B cell (primary cell): ENCODE results near the gene AGTRAP. TPM values are rescaled to one million over a fixed set of nuclear protein-coding genes. Genes with fewer than 3 reads are reported as not detected.
A peak's percentile ranks its signal among the peaks of the same experiment; 100 is the strongest.

ENCODE experiments used
- ATAC-seq: fragments of 200-7000 bp; cut with Tn5 transposase; one replicate; pipeline ENCODE4 v1.10.0; 2021; ENCODE audit warnings: low read depth, mild to moderate bottlenecking, moderate number of reproducible peaks, moderate library complexity
- CTCF ChIA-PET: fragments of 350-600 bp; sonication (Branson Sonifier 250); formaldehyde crosslinking; loops from one replicate; lab custom pipeline; 2021; ENCODE audit warnings: antibody characterized with exemption, inconsistent platforms; lab: Charles Lee
- POLR2A ChIA-PET: fragments of 350-600 bp; sonication (Branson Sonifier 250); formaldehyde crosslinking; loops from one replicate; lab custom pipeline; 2021; ENCODE audit warnings: antibody characterized with exemption; lab: Charles Lee
- DNase-seq: peaks from one replicate; pipeline ENCODE4 v3.0.0; 2013
- H2AFZ ChIP-seq: 2 replicates; pipeline ENCODE4 v1.6.1; 2012; ENCODE audit warnings: mild to moderate bottlenecking, low read depth, low read length; ENCODE audit not compliant: insufficient read depth, poor library complexity, severe bottlenecking
- H3K27ac ChIP-seq, 2 donors: 1 replicate in 1 of 2; 2 replicates in 1 of 2; pipeline ENCODE4 v1.5.1; 2012 to 2013; ENCODE audit warnings: low read length in 2 of 2, mild to moderate bottlenecking in 2 of 2, moderate library complexity in 1 of 2
- H3K27me3 ChIP-seq, 4 experiments: fragments of 200-600 bp in 1 of 4; sonication (generic) in 1 of 4; replicated peaks in 1 of 4; 1 replicate in 2 of 4; 2 replicates in 2 of 4; pipeline versions ENCODE4 v1.6.1 to v1.7.0; 2013 to 2016; ENCODE audit warnings: low read length in 3 of 4, mild to moderate bottlenecking in 2 of 4, mixed read lengths in 1 of 4, moderate library complexity in 1 of 4; ENCODE audit not compliant: insufficient read depth in 4 of 4, control insufficient read depth in 3 of 4; ENCODE audit errors: control extremely low read depth in 1 of 4
- H3K36me3 ChIP-seq, 2 experiments: replicated peaks in 1 of 2; 1 replicate in 1 of 2; 2 replicates in 1 of 2; pipeline versions ENCODE4 v1.6.1 to v1.7.1; 2013; ENCODE audit warnings: low read length in 1 of 2; ENCODE audit not compliant: insufficient read depth in 2 of 2, control insufficient read depth in 1 of 2; ENCODE audit errors: control extremely low read depth in 1 of 2, extremely low read depth in 1 of 2
- H3K4me1 ChIP-seq, 2 donors: fragments of 200-600 bp in 1 of 2; sonication (generic) in 1 of 2; 1 replicate in 1 of 2; 2 replicates in 1 of 2; pipeline versions ENCODE4 v1.5.1 to v1.6.1; 2013 to 2017; ENCODE audit warnings: low read length in 2 of 2; ENCODE audit not compliant: control insufficient read depth in 2 of 2, insufficient read depth in 2 of 2
- H3K4me2 ChIP-seq: replicated peaks from 2 replicates; pipeline ENCODE3; 2012; ENCODE audit warnings: mild to moderate bottlenecking, low read depth, low read length; ENCODE audit not compliant: poor library complexity, severe bottlenecking
- H3K4me3 ChIP-seq, 5 experiments: fragments of 200-600 bp in 1 of 5; sonication (generic) in 1 of 5; 1 replicate in 3 of 5; 2 replicates in 2 of 5; pipeline versions ENCODE4 v1.5.1 to v1.7.0; 2011 to 2016; ENCODE audit warnings: low read length in 4 of 5, mild to moderate bottlenecking in 4 of 5, low read depth in 2 of 5, control low read depth in 1 of 5, moderate library complexity in 1 of 5; ENCODE audit not compliant: insufficient read depth in 1 of 5; ENCODE audit errors: control extremely low read depth in 1 of 5, extremely low read depth in 1 of 5
- H3K79me2 ChIP-seq: fragments of 200-600 bp; sonication (generic); one replicate; pipeline ENCODE4 v1.6.0; 2016; ENCODE audit warnings: low read length; ENCODE audit not compliant: control insufficient read depth, insufficient read depth
- H3K9ac ChIP-seq: fragments of 200-600 bp; sonication (generic); 2 replicates; pipeline ENCODE4 v1.6.1; 2017; ENCODE audit warnings: mild to moderate bottlenecking, low read length, moderate library complexity
- H3K9me3 ChIP-seq, 3 donors: one replicate each; pipeline versions ENCODE4 v1.6.1 to v1.7.1; 2013; ENCODE audit warnings: low read length in 2 of 3; ENCODE audit not compliant: control insufficient read depth in 2 of 3, insufficient read depth in 1 of 3; ENCODE audit errors: control extremely low read depth in 1 of 3
- H4K20me1 ChIP-seq: 2 replicates; pipeline ENCODE4 v1.6.0; 2012; ENCODE audit warnings: mild to moderate bottlenecking, low read length; ENCODE audit not compliant: insufficient read depth, control insufficient read depth, poor library complexity, severe bottlenecking
- H3K27ac Mint-ChIP-seq: one replicate; pipeline ENCODE4 v1.8.0; 2021; ENCODE audit warnings: mixed read lengths
- H3K27me3 Mint-ChIP-seq: one replicate; pipeline ENCODE4 v1.8.0; 2021; ENCODE audit warnings: mixed read lengths
- H3K4me1 Mint-ChIP-seq: one replicate; pipeline ENCODE4 v1.8.0; 2021; ENCODE audit warnings: mixed read lengths
- H3K4me3 Mint-ChIP-seq: one replicate; pipeline ENCODE4 v1.8.0; 2021; ENCODE audit warnings: mixed read lengths
- H3K9me3 Mint-ChIP-seq: one replicate; pipeline ENCODE4 v1.8.0; 2022; ENCODE audit warnings: mixed read lengths; ENCODE audit not compliant: insufficient read depth
- EZH2 ChIP-seq: IDR thresholded peaks from 2 replicates; pipeline ENCODE4 v1.6.1; 2012; ENCODE audit warnings: borderline replicate concordance, low read depth, mild to moderate bottlenecking, moderate library complexity, low read length; ENCODE audit not compliant: insufficient read depth, poor library complexity, severe bottlenecking
- WGBS: methylation state at CpG from one replicate; pipeline ENCODE4 v1.1.5; 2013; ENCODE audit warnings: missing lambda C conversion rate; ENCODE audit not compliant: insufficient coverage; 5-methylcytosine and 5-hydroxymethylcytosine counted together
- intact Hi-C: fragments of 100-400 bp; cut with micrococcal nuclease; formaldehyde crosslinking; loops from one replicate; pipeline ENCODE4 v1.10.0; 2022
- polyA plus RNA-seq: library from polyadenylated mRNA; depleted of rRNA; stranded (reverse); fragments of >200 nt; gene quantifications from 2 replicates; pipeline ENCODE4 v1.2.3, GENCODE V29; 2012
- total RNA-seq, 2 donors: library from RNA; stranded (reverse); fragments of 120-200 nt in 1 of 2; gene quantifications; 1 replicate in 1 of 2; 2 replicates in 1 of 2; pipeline versions ENCODE4 v1.2.3 to v1.2.4, GENCODE V29; 2013 to 2022
- TF ChIP-seq, protein P1 (sequence below): fragments of 200-600 bp; IDR thresholded peaks from one replicate; pipeline ENCODE4 v1.8.0; 2022; ENCODE audit warnings: antibody characterized with exemption, mild to moderate bottlenecking

AGTRAP gene
- total and polyA plus RNA-seq, 2 donors (not counting 1 experiment from before 2014, with no cell fraction given): 18.3 to 44.9 TPM

DNA sequence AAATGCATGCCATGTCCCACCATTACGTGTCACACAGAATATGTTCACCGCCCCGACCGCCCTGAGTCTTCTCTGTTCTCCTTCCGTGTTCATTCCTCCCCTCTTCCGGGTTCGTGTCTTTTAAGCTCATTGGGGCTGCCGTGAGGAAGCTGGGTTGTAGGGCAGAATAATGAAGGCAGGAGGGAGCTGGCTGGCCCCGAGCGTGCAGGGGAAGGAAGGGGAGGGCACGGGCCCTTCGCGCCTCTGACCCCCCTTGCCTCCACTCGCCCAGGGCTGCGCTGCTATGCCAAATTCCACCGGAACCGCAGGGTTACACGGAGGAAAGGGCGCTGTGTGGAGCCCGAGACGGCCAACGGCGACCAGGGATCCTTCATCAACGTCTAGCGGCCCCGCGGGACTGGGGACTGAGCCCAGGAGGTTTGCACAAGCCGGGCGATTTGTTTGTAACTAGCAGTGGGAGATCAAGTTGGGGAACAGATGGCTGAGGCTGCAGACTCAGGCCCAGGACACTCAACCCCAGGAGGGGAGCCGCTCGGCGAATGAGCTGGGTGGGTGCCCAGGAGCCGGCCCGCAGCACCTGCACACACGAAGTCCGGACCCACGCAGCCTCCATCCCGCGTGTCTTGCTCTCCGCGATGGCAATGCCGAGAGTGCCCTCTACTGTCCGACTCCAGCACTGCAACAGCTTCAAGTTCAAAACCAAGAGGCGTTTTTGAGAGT lies 16.5 kb upstream of the AGTRAP start:
- ATAC-seq (peak; percentile 88), DNase-seq (peak; percentile 91)
- POLR2A ChIA-PET: interaction anchor here (0.5 to 2.6 kb wide), 14 partner anchors 9 to 619 kb away, joined by 3 to 27 read pairs (median 6); partner anchors contain the start of genes AGTRAP, FBXO2, FBXO44 and FBXO6
- Histone ChIP-seq H3K27me3 (no peaks in the 10 kb centered on the region), H3K36me3 (no peaks in the 10 kb centered on the region), H3K9me3 (no peaks in the 10 kb centered on the region), H3K27ac (peak overlapping the region; percentile 54 to 73), H2AFZ (peak overlapping the region; percentile 98), H4K20me1 (no peaks in the 10 kb centered on the region), H3K4me1 (peaks cover 8 to 13% of the 10 kb centered on the region in 2 donors), H3K4me2 (peak overlapping the region; percentile 95), H3K4me3 (peak overlapping the region in 4 of 5 experiments; percentile 43 to 67 (median 63)), H3K9ac (peak overlapping the region; percentile 62), H3K79me2 (no peaks in the 10 kb centered on the region)
- under 1% methylated on average over 31 of the region's 44 CpGs for WGBS
- no peaks in the 10 kb centered on the region for H3K9me3 Mint-ChIP-seq
- peak overlapping the region; percentile 96 for H3K27ac Mint-ChIP-seq
- H3K27me3 Mint-ChIP-seq: no peaks in the 10 kb centered on the region
- TF ChIP-seq, protein P1, sequence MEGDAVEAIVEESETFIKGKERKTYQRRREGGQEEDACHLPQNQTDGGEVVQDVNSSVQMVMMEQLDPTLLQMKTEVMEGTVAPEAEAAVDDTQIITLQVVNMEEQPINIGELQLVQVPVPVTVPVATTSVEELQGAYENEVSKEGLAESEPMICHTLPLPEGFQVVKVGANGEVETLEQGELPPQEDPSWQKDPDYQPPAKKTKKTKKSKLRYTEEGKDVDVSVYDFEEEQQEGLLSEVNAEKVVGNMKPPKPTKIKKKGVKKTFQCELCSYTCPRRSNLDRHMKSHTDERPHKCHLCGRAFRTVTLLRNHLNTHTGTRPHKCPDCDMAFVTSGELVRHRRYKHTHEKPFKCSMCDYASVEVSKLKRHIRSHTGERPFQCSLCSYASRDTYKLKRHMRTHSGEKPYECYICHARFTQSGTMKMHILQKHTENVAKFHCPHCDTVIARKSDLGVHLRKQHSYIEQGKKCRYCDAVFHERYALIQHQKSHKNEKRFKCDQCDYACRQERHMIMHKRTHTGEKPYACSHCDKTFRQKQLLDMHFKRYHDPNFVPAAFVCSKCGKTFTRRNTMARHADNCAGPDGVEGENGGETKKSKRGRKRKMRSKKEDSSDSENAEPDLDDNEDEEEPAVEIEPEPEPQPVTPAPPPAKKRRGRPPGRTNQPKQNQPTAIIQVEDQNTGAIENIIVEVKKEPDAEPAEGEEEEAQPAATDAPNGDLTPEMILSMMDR: peak; percentile 95
- TF ChIP-seq EZH2: no peak
- H3K4me3 Mint-ChIP-seq: peak overlapping the region; percentile 72
- CTCF ChIA-PET: interaction anchor here (0.7 to 9.9 kb wide), 32 partner anchors 9 to 707 kb away, joined by 3 to 231 read pairs (median 6); partner anchors contain the start of genes AGTRAP, FBXO2, FBXO44 and FBXO6
- H3K4me1 Mint-ChIP-seq: peaks cover 13% of the 10 kb centered on the region
- intact Hi-C loops: loop anchor here (1.0 to 5.0 kb wide), 7 partner anchors 11 to 682 kb away; partner anchors contain the start of genes AGTRAP, FBXO6 and MAD2L2
